ENCODE results near the gene TMPRSS13. TPM values are rescaled to one million over a fixed set of nuclear protein-coding genes. Genes with fewer than 3 reads are reported as not detected.
A peak's percentile ranks its signal among the peaks of the same experiment; 100 is the strongest.

TMPRSS13 gene
- total and polyA plus RNA-seq, 9 of the 15 experiments (the other 6 are each of a cell fraction or from before 2014, with no cell fraction given), result 0.11 to 0.29 (median 0.15) TPM

GRCh38 chr11:117932426-117932825 lies 3.2 kb upstream of the TMPRSS13 start:
- peak; percentile 39 for ATAC-seq
- H3K9me1 ChIP-seq (ENCODE audit: control insufficient read depth, insufficient read depth, low read length), result no peaks in the 10 kb centered on the region
- no peaks in the 10 kb centered on the region for H3K79me2 ChIP-seq (ENCODE audit: control insufficient read depth, insufficient read depth, low read length)
- no peak overlapping the region for H3K4me2 ChIP-seq (ENCODE audit: insufficient read depth, low read length)
- H3K27me3 ChIP-seq (ENCODE audit: control insufficient read depth in 2 of 2, insufficient read depth in 2 of 2, low read length in 2 of 2), result peaks cover 14 to 18% of the 10 kb centered on the region in 2 experiments; a peak in 4 of 5 replicates
- ChIA-PET CTCF (ENCODE audit: low intra/inter-chr PET ratio) (no interaction called here), POLR2A (interaction anchor here (0.9 to 1.2 kb wide), 3 partner anchors 9 to 13 kb away, joined by 3 to 4 read pairs (median 4); no protein-coding TSS in a partner anchor)
- WGBS (ENCODE audit: insufficient coverage, low coverage, missing lambda C conversion rate), result 22% methylated on average over 5 of the region's 6 CpGs
- H3K9ac ChIP-seq (ENCODE audit: insufficient read depth in 1 of 2, low read depth in 2 of 2, low read length in 2 of 2), result 0 out of 4 replicates have a peak overlapping the region, but pooled peaks of 1 of the 2 experiments have one; percentile 48
- no peak overlapping the region for H3K4me3 ChIP-seq
- no peak overlapping the region for H3K27ac ChIP-seq (ENCODE audit: extremely low read depth, low read depth, low read length)
- no TSS peak for BruUV-seq (replicated peaks)
- intact Hi-C loops (cut with micrococcal nuclease), result no loop called here
- peaks cover 0 to 8% of the 10 kb centered on the region in 2 experiments; a peak in 1 of 5 replicates for H3K4me1 ChIP-seq (replicated peaks in 1 of 2; ENCODE audit: control insufficient read depth in 2 of 2, insufficient read depth in 2 of 2, low read length in 2 of 2)
- H3K9me3 ChIP-seq (replicated peaks; ENCODE audit: control insufficient read depth, insufficient read depth, low read depth, low read length), result no peaks in the 10 kb centered on the region
- H2AFZ ChIP-seq (ENCODE audit: low read depth, low read length), result no peak overlapping the region
- in situ Hi-C loops (cut with MboI), result no loop called here
- FAIRE-seq, result no peak
- no peaks in the 10 kb centered on the region for H3K36me3 ChIP-seq (ENCODE audit: control insufficient read depth, insufficient read depth, low read length)
- DNase-seq (ENCODE audit: extremely low read depth in 1 of 4, low spot score in 3 of 4), result peak in 1 of 4 experiments; percentile 24
- TF ChIP-seq MCM5 (IDR thresholded peaks at IDR 0.05; ENCODE audit: low read depth) (no peak), ATF3 (IDR thresholded peaks at IDR 0.05) (peak; percentile 30; the same call in 1 of the 2 replicates), ATF3 (CRISPR knock-in tag; conservative IDR thresholded peaks at IDR 0.05) (no peak)
- TF ChIP-seq, protein P1, sequence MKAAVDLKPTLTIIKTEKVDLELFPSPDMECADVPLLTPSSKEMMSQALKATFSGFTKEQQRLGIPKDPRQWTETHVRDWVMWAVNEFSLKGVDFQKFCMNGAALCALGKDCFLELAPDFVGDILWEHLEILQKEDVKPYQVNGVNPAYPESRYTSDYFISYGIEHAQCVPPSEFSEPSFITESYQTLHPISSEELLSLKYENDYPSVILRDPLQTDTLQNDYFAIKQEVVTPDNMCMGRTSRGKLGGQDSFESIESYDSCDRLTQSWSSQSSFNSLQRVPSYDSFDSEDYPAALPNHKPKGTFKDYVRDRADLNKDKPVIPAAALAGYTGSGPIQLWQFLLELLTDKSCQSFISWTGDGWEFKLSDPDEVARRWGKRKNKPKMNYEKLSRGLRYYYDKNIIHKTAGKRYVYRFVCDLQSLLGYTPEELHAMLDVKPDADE (conservative IDR thresholded peaks at IDR 0.05; ENCODE audit: control insufficient read depth, low read depth, low read length), result no peak
- 0 out of 2 replicates have a peak, but pooled peaks cover 3% of the 10 kb centered on the region for H4K20me1 ChIP-seq (replicated peaks; ENCODE audit: control insufficient read depth, insufficient read depth, low read length)

Measured in K562 (cell line).